ENCODE measurements around the gene RTP3. TPM values are rescaled to one million over a fixed set of nuclear protein-coding genes. Genes with fewer than 3 reads are reported as not detected.
"Not testable (repeated sequence)": the region's sequence is repeated elsewhere in the genome, so short reads cannot be mapped to it uniquely, and the experiment has no call there.

Gene RTP3
- total and polyA plus RNA-seq, 2 experiments from 2014 or later = 0.16 TPM; not detected in 1

DNA sequence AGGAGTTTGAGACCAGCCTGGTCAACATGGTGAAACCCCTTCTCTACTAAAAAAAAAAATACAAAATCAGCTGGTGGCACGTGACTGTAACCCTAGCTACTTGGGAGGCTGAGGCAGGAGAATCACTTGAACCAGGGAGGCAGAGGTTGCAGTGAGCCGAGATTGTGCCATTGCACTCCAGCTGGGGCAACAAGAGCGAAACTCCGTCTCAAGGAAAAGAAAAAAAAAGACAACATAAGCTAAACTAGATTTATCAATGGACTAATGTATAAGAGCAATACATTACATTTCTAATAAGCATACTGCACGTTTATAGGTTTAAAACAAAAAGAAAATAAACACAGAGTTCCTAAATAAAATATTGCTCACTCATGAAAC is 40.6 kb downstream of the RTP3 start:
- H3K4me2 ChIP-seq; H3K27me3 Mint-ChIP-seq (ENCODE audit: insufficient read depth, low read depth, poor library complexity); H3K4me3 ChIP-seq; H3K4me1 ChIP-seq (ENCODE audit: insufficient read depth); H3K9me3 Mint-ChIP-seq; H3K27ac ChIP-seq (ENCODE audit: low read depth); H3K27ac Mint-ChIP-seq; H3F3A ChIP-seq (replicated peaks; ENCODE audit: low read depth); H2AFZ ChIP-seq; H3K36me3 Mint-ChIP-seq (ENCODE audit: low read depth); H3K27me3 ChIP-seq (ENCODE audit: insufficient read depth); H3K79me2 ChIP-seq (replicated peaks; ENCODE audit: insufficient read depth); ATAC-seq; H3K36me3 ChIP-seq (ENCODE audit: insufficient read depth); DNase-seq (ENCODE audit: low spot score); H3K9me2 ChIP-seq (ENCODE audit: insufficient read depth); H3K4me3 Mint-ChIP-seq; H4K20me1 ChIP-seq (replicated peaks; ENCODE audit: insufficient read depth): not testable (repeated sequence)
- H3K4me1 Mint-ChIP-seq = peaks cover 19% of the 10 kb centered on the region; the same call in 2 of the 3 replicates

DNA sequence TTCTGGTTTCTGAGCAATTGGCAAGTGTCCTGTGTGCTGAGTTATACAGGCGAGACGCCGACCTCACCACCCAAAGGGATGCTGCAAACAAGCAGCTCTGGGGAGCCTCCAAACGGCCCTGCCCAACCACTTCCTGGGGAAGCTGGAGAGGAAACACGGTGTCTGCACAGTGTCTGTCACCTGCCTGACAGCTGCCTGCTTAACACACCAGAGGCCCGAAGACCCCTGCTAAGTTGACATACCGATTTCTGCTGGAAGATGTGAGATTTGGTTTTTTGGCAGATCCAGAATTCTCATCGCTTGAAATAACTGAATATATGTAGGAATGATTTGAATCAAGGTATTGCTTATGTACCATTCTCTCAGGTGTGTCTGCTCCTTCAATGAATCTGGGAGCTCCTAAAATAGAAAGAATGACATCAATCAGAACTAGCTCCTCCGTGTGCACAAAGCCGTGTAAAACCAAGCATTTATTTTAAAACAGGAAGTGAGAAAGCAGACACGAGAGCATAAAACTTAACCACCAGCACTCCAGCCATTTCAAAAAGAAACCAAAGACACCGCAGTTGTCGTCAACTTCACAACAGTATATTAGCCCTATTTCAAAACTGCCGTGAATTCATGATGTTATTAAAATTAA is 41.1 kb downstream of the RTP3 start:
- Histone ChIP-seq H3K4me2 (no peak overlapping the region), H4K20me1 (replicated peaks; ENCODE audit: insufficient read depth) (no peaks in the 10 kb centered on the region), H3K4me3 (no peak overlapping the region), H3K4me1 (ENCODE audit: insufficient read depth) (peaks cover 9% of the 10 kb centered on the region), H2AFZ (no peak overlapping the region), H3K36me3 (ENCODE audit: insufficient read depth) (0 out of 2 replicates have a peak, but pooled peaks cover 5% of the 10 kb centered on the region), H3K27me3 (ENCODE audit: insufficient read depth) (no peaks in the 10 kb centered on the region), H3K9me2 (ENCODE audit: insufficient read depth) (0 out of 2 replicates have a peak, but pooled peaks cover 7% of the 10 kb centered on the region), H3F3A (replicated peaks; ENCODE audit: low read depth) (no peaks in the 10 kb centered on the region), H3K27ac (ENCODE audit: low read depth) (no peak overlapping the region), H3K79me2 (replicated peaks; ENCODE audit: insufficient read depth) (no peaks in the 10 kb centered on the region)
- Mint-ChIP-seq H3K27me3 (ENCODE audit: insufficient read depth, low read depth, poor library complexity) (peaks cover 6% of the 10 kb centered on the region), H3K27ac (no peak overlapping the region), H3K9me3 (no peaks in the 10 kb centered on the region), H3K36me3 (ENCODE audit: low read depth) (peaks cover 7% of the 10 kb centered on the region; the same call in 2 of the 3 replicates), H3K4me3 (no peak overlapping the region), H3K4me1 (peaks cover 19% of the 10 kb centered on the region; the same call in 2 of the 3 replicates)
- DNase-seq (ENCODE audit: low spot score) = no peak
- no peak for ATAC-seq
- TF ChIP-seq STAT1 (IDR thresholded peaks at IDR 0.05; ENCODE audit: unreplicated experiment) = no peak
- TF ChIP-seq EZH2phosphoT487 (IDR thresholded peaks at IDR 0.05; ENCODE audit: unreplicated experiment) = no peak
- no peak for TF ChIP-seq NANOG (IDR thresholded peaks at IDR 0.05; ENCODE audit: borderline replicate concordance)
- no peak for TF ChIP-seq EZH2 (IDR thresholded peaks at IDR 0.05; ENCODE audit: low read depth, unreplicated experiment)
- TF ChIP-seq POLR2AphosphoS5 (IDR thresholded peaks at IDR 0.05; ENCODE audit: low read depth) = no peak
- TF ChIP-seq, protein P1, sequence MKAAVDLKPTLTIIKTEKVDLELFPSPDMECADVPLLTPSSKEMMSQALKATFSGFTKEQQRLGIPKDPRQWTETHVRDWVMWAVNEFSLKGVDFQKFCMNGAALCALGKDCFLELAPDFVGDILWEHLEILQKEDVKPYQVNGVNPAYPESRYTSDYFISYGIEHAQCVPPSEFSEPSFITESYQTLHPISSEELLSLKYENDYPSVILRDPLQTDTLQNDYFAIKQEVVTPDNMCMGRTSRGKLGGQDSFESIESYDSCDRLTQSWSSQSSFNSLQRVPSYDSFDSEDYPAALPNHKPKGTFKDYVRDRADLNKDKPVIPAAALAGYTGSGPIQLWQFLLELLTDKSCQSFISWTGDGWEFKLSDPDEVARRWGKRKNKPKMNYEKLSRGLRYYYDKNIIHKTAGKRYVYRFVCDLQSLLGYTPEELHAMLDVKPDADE (IDR thresholded peaks at IDR 0.05) = no peak
- no peak for TF ChIP-seq ZNF331 (CRISPR knock-in tag; IDR thresholded peaks at IDR 0.05; ENCODE audit: low read depth)
- TF ChIP-seq, protein P2, sequence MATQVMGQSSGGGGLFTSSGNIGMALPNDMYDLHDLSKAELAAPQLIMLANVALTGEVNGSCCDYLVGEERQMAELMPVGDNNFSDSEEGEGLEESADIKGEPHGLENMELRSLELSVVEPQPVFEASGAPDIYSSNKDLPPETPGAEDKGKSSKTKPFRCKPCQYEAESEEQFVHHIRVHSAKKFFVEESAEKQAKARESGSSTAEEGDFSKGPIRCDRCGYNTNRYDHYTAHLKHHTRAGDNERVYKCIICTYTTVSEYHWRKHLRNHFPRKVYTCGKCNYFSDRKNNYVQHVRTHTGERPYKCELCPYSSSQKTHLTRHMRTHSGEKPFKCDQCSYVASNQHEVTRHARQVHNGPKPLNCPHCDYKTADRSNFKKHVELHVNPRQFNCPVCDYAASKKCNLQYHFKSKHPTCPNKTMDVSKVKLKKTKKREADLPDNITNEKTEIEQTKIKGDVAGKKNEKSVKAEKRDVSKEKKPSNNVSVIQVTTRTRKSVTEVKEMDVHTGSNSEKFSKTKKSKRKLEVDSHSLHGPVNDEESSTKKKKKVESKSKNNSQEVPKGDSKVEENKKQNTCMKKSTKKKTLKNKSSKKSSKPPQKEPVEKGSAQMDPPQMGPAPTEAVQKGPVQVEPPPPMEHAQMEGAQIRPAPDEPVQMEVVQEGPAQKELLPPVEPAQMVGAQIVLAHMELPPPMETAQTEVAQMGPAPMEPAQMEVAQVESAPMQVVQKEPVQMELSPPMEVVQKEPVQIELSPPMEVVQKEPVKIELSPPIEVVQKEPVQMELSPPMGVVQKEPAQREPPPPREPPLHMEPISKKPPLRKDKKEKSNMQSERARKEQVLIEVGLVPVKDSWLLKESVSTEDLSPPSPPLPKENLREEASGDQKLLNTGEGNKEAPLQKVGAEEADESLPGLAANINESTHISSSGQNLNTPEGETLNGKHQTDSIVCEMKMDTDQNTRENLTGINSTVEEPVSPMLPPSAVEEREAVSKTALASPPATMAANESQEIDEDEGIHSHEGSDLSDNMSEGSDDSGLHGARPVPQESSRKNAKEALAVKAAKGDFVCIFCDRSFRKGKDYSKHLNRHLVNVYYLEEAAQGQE (IDR thresholded peaks at IDR 0.05; ENCODE audit: unreplicated experiment) = no peak
- no peak for TF ChIP-seq ZNF114 (CRISPR knock-in tag; IDR thresholded peaks at IDR 0.05)
- TF ChIP-seq CREB1 (CRISPR knock-in tag; IDR thresholded peaks at IDR 0.05; ENCODE audit: low read depth) = no peak

All from GM23338 (cell line).